Erythroblast (primary cell): ENCODE data around the gene RFX8.

Experiments used
- GATA1 ChIP-seq: IDR thresholded peaks from 2 replicates; pipeline ENCODE4 v1.6.1; 2011; ENCODE audit warnings: low read depth, mild to moderate bottlenecking, control low read depth, low read length, moderate library complexity
- POLR2A ChIP-seq: IDR thresholded peaks from 2 replicates; pipeline ENCODE4 v1.6.1; 2011; ENCODE audit warnings: mild to moderate bottlenecking, low read length

GRCh38 chr2:101427240-101427639 lies 47.7 kb downstream of the RFX8 start:
- TF ChIP-seq POLR2A (no peak), GATA1 (no peak)
